Right atrium auricular region (tissue), 2 donors: ENCODE data around the gene NTMT1. TPM values are rescaled to one million over a fixed set of nuclear protein-coding genes. Genes with fewer than 3 reads are reported as not detected.

Experiments used
- DNase-seq: peaks from one replicate; pipeline ENCODE4 v3.0.0-alpha.2; 2019; ENCODE audit warnings: low spot score
- H3K27ac ChIP-seq, 2 donors: fragments of 200-600 bp; sonication (generic); 1 replicate in 1 of 2; 2 replicates in 1 of 2; pipeline ENCODE4 v1.5.1; 2016 to 2019
- H3K27me3 ChIP-seq, 2 donors: fragments of 200-600 bp; sonication (generic); one replicate each; pipeline versions ENCODE4 v1.5.1 to v1.6.0; 2017 to 2019
- H3K36me3 ChIP-seq: fragments of 200-600 bp; sonication (generic); one replicate; pipeline ENCODE4 v1.5.1; 2016
- H3K4me1 ChIP-seq, 2 donors: fragments of 200-600 bp; sonication (generic); one replicate each; pipeline versions ENCODE4 v1.5.1 to v1.6.0; 2017 to 2019
- H3K4me3 ChIP-seq, 2 donors: fragments of 200-600 bp; sonication (generic); 1 replicate in 1 of 2; 2 replicates in 1 of 2; pipeline ENCODE4 v1.5.1; 2017 to 2019; ENCODE audit warnings: mild to moderate bottlenecking in 1 of 2, moderate library complexity in 1 of 2
- H3K9me3 ChIP-seq, 2 donors: fragments of 200-600 bp; sonication (generic); one replicate each; pipeline ENCODE4 v1.5.1; 2019
- CTCF ChIP-seq, 2 donors: fragments of 200-600 bp; sonication (generic); IDR thresholded peaks; one replicate each; pipeline ENCODE4 v1.5.1; 2019; ENCODE audit warnings: antibody characterized with exemption in 2 of 2
- total RNA-seq, 2 donors: library from RNA; depleted of rRNA; stranded (reverse); fragments of >200 nt; gene quantifications; one replicate each; pipeline ENCODE4 v1.1.0, GENCODE V29; 2016

Gene NTMT1
- total RNA-seq, 2 donors from 2014 or later: 33.7 to 36.0 TPM

- no peak overlapping the region for H3K4me3 ChIP-seq
- H3K36me3 ChIP-seq: no peaks in the 10 kb centered on the region
- no peaks in the 10 kb centered on the region for H3K4me1 ChIP-seq
- DNase-seq: no peak
- H3K27me3 ChIP-seq: no peaks in the 10 kb centered on the region
- TF ChIP-seq CTCF (IDR thresholded peaks at IDR 0.05): no peak
- H3K9me3 ChIP-seq: no peaks in the 10 kb centered on the region
- no peak overlapping the region for H3K27ac ChIP-seq
Observed at GRCh38 chr9:129676975-129677374, 51.0 kb downstream of the NTMT1 start.

GRCh38 chr9:129677456-129677855 is 51.5 kb downstream of the NTMT1 start:
- DNase-seq: no peak
- H3K4me3 ChIP-seq: no peak overlapping the region
- no peak overlapping the region for H3K27ac ChIP-seq
- no peaks in the 10 kb centered on the region for H3K27me3 ChIP-seq
- H3K4me1 ChIP-seq: no peaks in the 10 kb centered on the region
- TF ChIP-seq CTCF (IDR thresholded peaks at IDR 0.05): no peak
- no peaks in the 10 kb centered on the region for H3K9me3 ChIP-seq
- no peaks in the 10 kb centered on the region for H3K36me3 ChIP-seq

GRCh38 chr9:129678844-129679243 is 52.9 kb downstream of the NTMT1 start:
- no peaks in the 10 kb centered on the region for H3K4me1 ChIP-seq
- DNase-seq: no peak
- no peaks in the 10 kb centered on the region for H3K36me3 ChIP-seq
- H3K4me3 ChIP-seq: no peak overlapping the region
- TF ChIP-seq CTCF (IDR thresholded peaks at IDR 0.05): no peak
- H3K27ac ChIP-seq: no peak overlapping the region
- H3K9me3 ChIP-seq: no peaks in the 10 kb centered on the region
- H3K27me3 ChIP-seq: no peaks in the 10 kb centered on the region

- Histone ChIP-seq H3K4me1 (no peaks in the 10 kb centered on the region), H3K27me3 (no peaks in the 10 kb centered on the region), H3K36me3 (no peaks in the 10 kb centered on the region), H3K4me3 (no peak overlapping the region), H3K9me3 (no peaks in the 10 kb centered on the region), H3K27ac (no peak overlapping the region)
- no peak for TF ChIP-seq CTCF (IDR thresholded peaks at IDR 0.05)
- DNase-seq: no peak
Observed at GRCh38 chr9:129679537-129679936, 53.6 kb downstream of the NTMT1 start.

GRCh38 chr9:129681924-129682323 is 56.0 kb downstream of the NTMT1 start:
- H3K27me3 ChIP-seq: no peaks in the 10 kb centered on the region
- no peaks in the 10 kb centered on the region for H3K9me3 ChIP-seq
- H3K27ac ChIP-seq: no peak overlapping the region
- no peaks in the 10 kb centered on the region for H3K4me1 ChIP-seq
- TF ChIP-seq CTCF (IDR thresholded peaks at IDR 0.05): no peak
- no peak overlapping the region for H3K4me3 ChIP-seq
- DNase-seq: no peak
- no peaks in the 10 kb centered on the region for H3K36me3 ChIP-seq

GRCh38 chr9:129682381-129682780 is 56.4 kb downstream of the NTMT1 start:
- H3K27ac ChIP-seq: no peak overlapping the region
- TF ChIP-seq CTCF (IDR thresholded peaks at IDR 0.05): no peak
- no peaks in the 10 kb centered on the region for H3K36me3 ChIP-seq
- H3K9me3 ChIP-seq: no peaks in the 10 kb centered on the region
- no peaks in the 10 kb centered on the region for H3K4me1 ChIP-seq
- no peaks in the 10 kb centered on the region for H3K27me3 ChIP-seq
- H3K4me3 ChIP-seq: no peak overlapping the region
- no peak for DNase-seq
